Measurements from ENCODE around the gene KRT74.

Gene KRT74

DNA sequence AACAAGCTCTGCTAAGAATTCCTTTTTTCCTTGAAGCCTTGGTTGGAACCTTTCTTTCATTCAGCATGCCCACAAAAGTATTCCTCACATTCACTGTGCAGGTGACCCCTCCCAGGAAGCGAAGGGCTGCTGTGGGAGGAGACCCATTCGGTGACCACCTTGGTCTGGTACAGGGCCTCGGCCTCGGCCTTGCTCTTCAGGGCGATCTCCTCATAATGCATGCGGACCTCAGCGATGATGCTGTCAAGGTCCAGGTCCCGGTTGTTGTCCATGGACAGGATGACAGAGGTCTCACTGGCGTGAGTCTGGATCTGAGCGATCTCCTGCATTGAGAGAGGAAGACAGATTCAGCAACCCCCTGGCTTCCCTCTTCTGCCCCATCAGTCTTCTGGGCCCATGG is 3.1 kb downstream of the KRT74 start:
- no peak for DNase-seq

DNA sequence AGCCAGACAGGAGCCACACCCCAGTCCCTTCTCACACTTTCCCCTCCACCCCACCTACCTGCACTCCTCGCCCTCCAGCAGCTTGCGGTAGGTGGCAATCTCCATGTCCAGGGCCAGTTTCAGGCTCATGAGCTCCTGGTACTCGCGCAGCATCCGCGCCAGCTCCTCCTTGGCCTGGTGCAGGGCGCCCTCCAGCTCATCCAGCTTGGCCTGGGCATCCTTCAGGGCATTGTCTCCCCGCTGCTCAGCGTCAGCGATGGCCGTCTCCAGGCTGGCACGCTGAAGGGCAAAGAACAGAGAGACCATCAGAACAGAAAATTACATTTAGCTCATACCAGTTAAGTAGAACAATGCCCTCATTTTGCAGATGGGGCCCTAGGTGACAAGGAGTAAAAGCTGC is 5.5 kb downstream of the KRT74 start:
- no peak for DNase-seq

DNA sequence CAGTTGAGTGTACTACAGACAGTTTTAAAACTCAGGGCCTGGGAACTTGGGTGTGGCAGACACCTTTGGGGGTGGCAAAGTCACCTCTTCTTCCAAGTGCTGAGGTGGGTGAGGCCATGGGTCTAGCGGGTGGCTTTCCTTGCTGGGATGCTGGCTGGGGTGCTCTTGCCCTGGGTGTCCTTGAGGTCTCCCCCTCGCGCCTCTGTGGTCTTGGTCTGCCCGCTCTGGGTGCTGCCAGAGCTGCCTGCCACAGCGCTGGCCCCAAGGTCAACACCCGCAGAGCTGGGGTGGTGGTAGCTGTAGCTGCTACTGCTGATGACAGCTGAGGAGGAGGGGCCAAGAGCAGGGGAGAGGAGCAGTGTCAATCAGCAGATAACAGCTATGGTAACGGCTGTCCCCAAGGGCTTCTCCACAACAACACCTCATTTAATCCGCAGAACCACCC is 6.8 kb downstream of the KRT74 start:
- DNase-seq, result no peak

GRCh38 chr12:52564582-52564981 is 9.1 kb downstream of the KRT74 start:
- no peak for DNase-seq

- no peak for DNase-seq
Observed at GRCh38 chr12:52561880-52562449, 11.7 kb downstream of the KRT74 start.

- no peak for DNase-seq
Observed at GRCh38 chr12:52559979-52560378, 13.7 kb downstream of the KRT74 start.

- DNase-seq, result no peak
Observed at GRCh38 chr12:52558781-52559445, 14.7 kb downstream of the KRT74 start.

DNA sequence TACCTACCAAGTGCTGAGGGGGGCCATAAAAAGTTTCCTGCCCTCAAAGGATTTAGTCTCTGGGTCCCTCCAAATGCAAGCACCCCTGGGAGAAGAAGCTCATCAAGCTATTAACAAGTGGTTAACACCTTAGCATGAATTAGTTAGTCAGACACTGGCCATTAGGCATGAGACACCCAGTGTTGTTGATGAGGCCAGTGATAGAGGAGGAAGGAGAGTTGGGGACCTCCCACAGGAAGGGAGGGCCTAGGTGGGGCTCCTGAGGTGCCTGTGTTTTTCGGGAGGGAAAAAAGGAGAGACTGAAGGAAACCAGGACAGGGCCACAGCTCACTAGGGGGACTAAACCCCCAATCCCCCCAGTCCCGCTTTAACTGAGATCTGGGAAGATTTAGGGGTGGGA is 16.2 kb downstream of the KRT74 start:
- no peak for DNase-seq

DNA sequence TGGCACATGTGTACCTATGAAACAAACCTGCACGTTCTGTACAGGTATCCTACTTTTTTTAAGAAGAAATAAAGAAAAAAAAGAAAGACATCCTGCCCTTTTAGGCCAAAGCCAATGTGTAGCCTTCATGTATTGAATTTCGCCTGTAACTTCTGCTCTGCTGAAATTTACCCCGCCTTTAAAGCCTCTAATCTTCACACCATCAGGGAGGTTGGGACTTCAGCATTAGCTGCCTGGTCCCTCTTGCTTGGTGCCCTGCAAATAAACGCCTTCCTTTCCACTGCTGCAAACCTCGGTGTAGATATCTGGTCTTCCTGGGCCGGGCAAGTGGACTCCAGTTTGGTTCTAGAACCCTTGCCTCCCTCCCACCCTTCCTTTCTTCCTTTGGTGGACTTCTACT is 18.1 kb downstream of the KRT74 start:
- DNase-seq, result no peak

- DNase-seq, result no peak
Observed at GRCh38 chr12:52552681-52553195, 20.9 kb downstream of the KRT74 start, which contains the start of gene KRT71. KRT71 (minus strand) TSS chr12:52553145; CDS start chr12:52553077, 68 bp downstream.

GRCh38 chr12:52552055-52552454 is 21.6 kb downstream of the KRT74 start:
- no peak for DNase-seq

- no peak for DNase-seq
Observed at GRCh38 chr12:52551216-52551865, 22.3 kb downstream of the KRT74 start.

GRCh38 chr12:52546126-52546525 is 27.5 kb downstream of the KRT74 start:
- no peak for DNase-seq

DNA sequence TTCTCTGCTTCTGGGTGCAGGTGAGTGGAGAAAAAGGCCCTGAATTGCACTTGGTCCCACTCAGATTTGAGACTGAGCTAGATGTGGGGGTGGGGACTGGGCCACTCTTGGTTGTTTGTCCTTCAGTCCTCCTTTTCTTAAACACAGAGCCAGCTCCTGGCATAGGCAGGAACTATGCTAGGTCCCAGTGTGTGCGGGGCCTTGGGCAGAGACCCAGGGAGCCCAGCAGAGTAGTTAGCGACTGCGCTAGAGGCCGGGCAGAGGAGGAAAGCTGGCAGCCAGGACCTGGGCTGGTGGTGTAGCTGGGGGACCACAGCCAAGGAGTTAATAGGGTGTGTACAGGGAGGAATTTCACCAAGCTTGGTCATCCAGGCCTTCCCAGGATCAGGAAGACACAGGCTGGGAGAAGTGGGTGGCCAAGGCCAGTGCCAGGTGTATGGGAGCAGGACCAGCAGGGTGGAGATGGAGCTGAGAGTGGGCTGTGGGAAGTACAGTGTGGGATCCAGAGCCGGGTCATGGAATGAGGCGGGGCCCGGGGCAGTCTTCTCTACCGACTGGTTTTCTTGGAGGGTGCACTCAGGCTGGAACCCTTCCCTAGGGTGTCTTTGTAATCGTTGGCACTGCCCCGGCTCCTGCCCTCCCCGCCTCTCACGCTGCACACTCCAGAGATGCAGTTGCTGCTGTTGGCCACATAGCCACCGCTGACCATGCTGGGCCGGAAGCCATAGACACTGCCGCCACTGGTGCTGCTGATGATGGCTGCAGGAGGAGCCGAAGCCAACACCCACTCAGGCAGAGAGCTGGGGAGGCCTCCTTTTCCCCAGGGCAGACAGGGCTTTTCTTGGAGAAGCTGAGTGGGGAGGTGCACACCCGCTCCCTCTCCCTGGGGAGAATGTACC is 29.4 kb downstream of the KRT74 start:
- DNase-seq, result no peak

DNA sequence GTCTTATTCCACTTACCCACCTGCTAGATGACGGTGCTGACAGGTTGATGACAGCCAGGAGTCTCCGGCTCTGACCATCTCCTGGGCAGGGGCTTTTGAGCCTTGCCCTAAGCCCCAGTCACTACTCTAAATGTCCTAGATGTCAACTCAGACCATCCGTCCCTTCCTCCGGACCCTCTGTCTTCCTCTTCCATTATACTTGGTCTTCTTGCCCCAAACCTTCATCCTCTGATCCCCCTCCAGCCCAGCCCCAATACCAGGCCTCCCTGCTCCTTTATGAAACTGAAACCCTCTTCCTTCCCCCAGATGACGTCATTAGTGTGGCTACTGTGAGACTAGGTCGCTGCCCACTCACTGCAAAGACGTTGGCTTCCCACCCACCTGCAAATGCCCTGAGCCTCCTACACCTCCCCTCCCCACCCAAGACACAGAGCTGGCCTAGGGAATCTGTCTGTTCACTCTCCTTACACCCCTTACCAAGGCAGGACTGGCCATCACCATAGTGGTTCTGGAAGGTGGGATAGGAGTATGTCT is 30.8 kb downstream of the KRT74 start:
- no peak for DNase-seq

- DNase-seq, result no peak
Observed at GRCh38 chr12:52542157-52542556, 31.5 kb downstream of the KRT74 start.

DNA sequence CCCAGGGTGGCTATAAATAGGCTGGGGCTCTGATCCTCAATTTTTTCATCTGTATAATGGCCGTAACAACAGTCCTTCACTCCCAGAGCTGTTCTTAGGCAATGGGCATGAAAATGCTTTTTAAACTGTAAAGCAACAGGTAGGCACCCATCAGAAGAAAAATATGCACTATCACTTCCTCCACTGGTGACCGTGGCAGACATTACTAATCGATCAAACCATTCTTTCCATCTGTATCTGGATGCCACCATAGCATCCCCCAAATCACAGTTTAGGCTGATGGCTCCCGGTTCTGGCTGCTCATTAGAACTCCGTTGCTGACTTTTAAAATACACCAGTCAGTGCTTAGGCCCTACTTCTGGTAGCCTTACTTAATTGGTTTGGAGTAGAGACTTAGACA is 31.9 kb downstream of the KRT74 start:
- DNase-seq, result no peak

DNA sequence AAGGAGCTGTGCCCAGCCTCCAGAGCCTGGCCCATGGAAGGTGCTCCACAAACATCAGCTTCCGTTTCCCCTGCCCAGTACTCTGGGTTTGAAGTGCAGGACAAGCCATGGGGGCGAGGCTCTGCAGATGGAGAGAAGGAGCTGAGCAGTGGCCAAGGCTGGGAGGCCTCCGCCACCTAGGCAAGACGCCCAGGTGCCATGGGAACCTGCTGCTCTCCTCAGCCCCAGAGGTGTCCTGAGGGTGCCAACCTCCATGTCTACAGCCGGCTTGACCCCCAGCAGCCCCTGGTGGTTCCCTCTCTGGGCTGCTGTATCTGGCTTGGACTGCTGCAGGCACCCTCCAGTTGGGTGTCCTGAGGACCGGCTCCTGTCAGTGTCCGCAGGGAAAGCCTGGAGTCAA is 33.1 kb downstream of the KRT74 start:
- no peak for DNase-seq

- no peak for DNase-seq
Observed at GRCh38 chr12:52539821-52540173, 33.8 kb downstream of the KRT74 start.

- no peak for DNase-seq
Observed at GRCh38 chr12:52539083-52539820, 34.4 kb downstream of the KRT74 start.

DNA sequence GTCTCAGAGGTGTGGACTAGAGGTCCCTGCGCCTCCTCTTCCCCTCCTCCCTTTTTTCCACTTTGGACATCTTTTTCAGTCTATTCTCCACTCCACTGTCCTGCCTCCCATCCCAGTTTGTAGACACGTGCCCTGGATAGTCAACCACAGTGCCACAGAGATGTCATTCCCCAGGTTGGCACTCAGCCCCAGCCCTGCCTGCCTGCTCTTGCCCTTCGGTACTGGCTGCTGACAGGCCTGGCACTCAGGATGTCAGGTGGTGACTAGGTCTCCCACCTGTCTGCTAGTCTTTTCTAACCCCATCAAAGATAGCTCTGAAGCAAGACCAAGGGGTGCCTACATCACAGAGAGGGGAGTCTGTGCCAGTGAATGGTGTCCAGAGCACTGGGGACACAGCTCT is 36.5 kb downstream of the KRT74 start:
- no peak for DNase-seq

- no peak for DNase-seq
Observed at GRCh38 chr12:52535574-52535973, 38.1 kb downstream of the KRT74 start.

Data from cortex of kidney (tissue), 1 donor.